GM18505 (cell line): Measurements from ENCODE around the gene MAMDC4.

ENCODE experiments used
- ATAC-seq: cut with Tn5 transposase; IDR thresholded peaks from one replicate; pipeline ENCODE4 v1.9.1; 2021; ENCODE audit not compliant: unreplicated experiment
- POLR2A ChIP-seq: IDR thresholded peaks from 4 replicates; pipeline ENCODE4 v1.6.1; 2011; ENCODE audit warnings: borderline replicate concordance; ENCODE audit not compliant: insufficient read depth, insufficient read length; ENCODE audit errors: extremely low read depth

The MAMDC4 gene

GRCh38 chr9:136847088-136847825, 4.9 kb upstream of the MAMDC4 start:
- TF ChIP-seq POLR2A = no peak
- no peak for ATAC-seq

GRCh38 chr9:136847826-136848392, 4.2 kb upstream of the MAMDC4 start:
- ATAC-seq = no peak
- TF ChIP-seq POLR2A = peak; percentile 53

GRCh38 chr9:136848393-136849037, 3.6 kb upstream of the MAMDC4 start:
- ATAC-seq = no peak

GRCh38 chr9:136849038-136849959, 2.8 kb upstream of the MAMDC4 start, which contains the start of gene PHPT1:
TSS of gene PHPT1 (plus strand) at chr9:136849409. CDS start at chr9:136849431, 22 bp downstream.
- peak; percentile 68 for ATAC-seq
- TF ChIP-seq POLR2A = peak; percentile 95

More at GRCh38 chr9:136848393-136849037, 3.6 kb upstream of the MAMDC4 start:
- no peak for TF ChIP-seq POLR2A

GRCh38 chr9:136849960-136850865, 1.9 kb upstream of the MAMDC4 start:
- no peak for TF ChIP-seq POLR2A
- ATAC-seq = no peak

GRCh38 chr9:136850866-136851775, 1.0 kb upstream of the MAMDC4 start:
- ATAC-seq = no peak

GRCh38 chr9:136852664-136853595, 784 bp downstream of the MAMDC4 start:
- no peak for TF ChIP-seq POLR2A
- no peak for ATAC-seq

More at GRCh38 chr9:136850866-136851775, 1.0 kb upstream of the MAMDC4 start:
- TF ChIP-seq POLR2A = no peak

GRCh38 chr9:136853596-136854112, 1.5 kb downstream of the MAMDC4 start:
- TF ChIP-seq POLR2A = no peak
- ATAC-seq = no peak

- no peak for ATAC-seq
- TF ChIP-seq POLR2A = no peak
Measured at GRCh38 chr9:136854113-136854841, 2.1 kb downstream of the MAMDC4 start.
